Upper lobe of left lung (tissue), 6 donors: Measurements from ENCODE around the gene TNFSF13. TPM values are rescaled to one million over a fixed set of nuclear protein-coding genes. Genes with fewer than 3 reads are reported as not detected.

Experiments used
- ATAC-seq, 2 donors: fragments of 200-7000 bp; cut with Tn5 transposase; one replicate each; pipeline ENCODE4 v1.9.1; 2022; ENCODE audit warnings: mild to moderate bottlenecking in 2 of 2, moderate library complexity in 2 of 2; ENCODE audit not compliant: low FRiP score in 2 of 2
- DNase-seq, 2 donors: peaks; one replicate each; pipeline ENCODE4 v3.0.0-alpha.2; 2019 to 2020
- H3K27ac ChIP-seq, 4 donors: fragments of 200-600 bp; sonication (generic); one replicate each; pipeline ENCODE4 v1.5.1; 2016 to 2019
- H3K27me3 ChIP-seq, 4 donors: fragments of 200-600 bp; sonication (generic); one replicate each; pipeline ENCODE4 v1.5.1; 2017 to 2019
- H3K36me3 ChIP-seq, 4 donors: fragments of 200-600 bp; sonication (generic); one replicate each; pipeline ENCODE4 v1.5.1; 2016 to 2019
- H3K4me1 ChIP-seq, 4 donors: fragments of 200-600 bp; sonication (generic); one replicate each; pipeline ENCODE4 v1.5.1; 2018 to 2019
- H3K4me3 ChIP-seq, 4 donors: fragments of 200-600 bp; sonication (generic); one replicate each; pipeline ENCODE4 v1.5.1; 2017 to 2019; ENCODE audit warnings: mild to moderate bottlenecking in 2 of 4, moderate library complexity in 1 of 4
- H3K9me3 ChIP-seq, 4 donors: fragments of 200-600 bp; sonication (generic); one replicate each; pipeline ENCODE4 v1.5.1; 2018 to 2019
- CTCF ChIP-seq, 6 experiments: fragments of 450-650 bp in 4 of 6; fragments of 200-600 bp in 2 of 6; sonication (generic) in 2 of 6; IDR thresholded peaks; one replicate each; pipeline ENCODE4 v1.5.1; 2016 to 2019; ENCODE audit warnings: antibody characterized with exemption in 6 of 6
- EP300 ChIP-seq, 4 donors: sonication (generic); formaldehyde crosslinking; IDR thresholded peaks; one replicate each; pipeline ENCODE4 v1.5.1; 2017; ENCODE audit warnings: antibody characterized with exemption in 4 of 4, control low read depth in 2 of 4
- POLR2A ChIP-seq, 4 donors: fragments of 450-650 bp; IDR thresholded peaks; one replicate each; pipeline ENCODE4 v1.5.1; 2016 to 2017; ENCODE audit warnings: antibody characterized with exemption in 4 of 4, mild to moderate bottlenecking in 2 of 4
- POLR2AphosphoS5 ChIP-seq, 2 donors: sonication (generic); formaldehyde crosslinking; IDR thresholded peaks; one replicate each; pipeline ENCODE4 v1.5.1; 2017; ENCODE audit warnings: antibody characterized with exemption in 2 of 2
- WGBS, 2 donors: methylation state at CpG; one replicate each; pipeline ENCODE4 v1.1.5; 2017 to 2018; 5-methylcytosine and 5-hydroxymethylcytosine counted together
- total RNA-seq, 6 donors: library from RNA; depleted of rRNA in 4 of 6; stranded (reverse); fragments of >200 nt in 4 of 6; gene quantifications; one replicate each; pipeline versions ENCODE4 v1.1.0 to v1.2.1, GENCODE V29; 2016 to 2021
- donor health status: DM: no; HTN: no; CAD: no; lungs with moderate emphysema.
- donor health status: DM: no; HTN: yes; CAD: no; lungs with severe emphysema.

The TNFSF13 gene
- total RNA-seq, 6 donors from 2014 or later = 74.2 to 226 (median 129) TPM

- Histone ChIP-seq H3K27ac (peak overlapping the region; percentile 95 to 97 (median 96)), H3K36me3 (peaks cover 17 to 43% (median 39%) of the 10 kb centered on the region in 4 donors), H3K9me3 (no peaks in the 10 kb centered on the region), H3K4me3 (peak overlapping the region; percentile 67 to 95 (median 72)), H3K27me3 (no peaks in the 10 kb centered on the region), H3K4me1 (peaks cover 52 to 67% (median 61%) of the 10 kb centered on the region in 4 donors)
- WGBS, 2 donors = 1 to 2% methylated on average over 15 to 28 of the region's 28 CpGs
- DNase-seq (no peak), ATAC-seq (no peak)
- TF ChIP-seq POLR2AphosphoS5 (IDR thresholded peaks at IDR 0.05) (no peak), POLR2A (IDR thresholded peaks at IDR 0.05) (no peak), EP300 (IDR thresholded peaks at IDR 0.05) (no peak), CTCF (IDR thresholded peaks at IDR 0.05) (no peak)
Measured at GRCh38 chr17:7562208-7562605, 3.7 kb downstream of the TNFSF13 start.

GRCh38 chr17:7563115-7563869, 4.7 kb downstream of the TNFSF13 start:
- Histone ChIP-seq H3K9me3 (no peaks in the 10 kb centered on the region), H3K36me3 (peaks cover 17 to 48% (median 45%) of the 10 kb centered on the region in 4 donors), H3K4me3 (peak overlapping the region in 2 of 4 donors; percentile 69 to 95), H3K27ac (no peak overlapping the region), H3K27me3 (no peaks in the 10 kb centered on the region), H3K4me1 (peaks cover 44 to 57% (median 51%) of the 10 kb centered on the region in 4 donors)
- DNase-seq = peak in 1 of 2 donors; percentile 82
- TF ChIP-seq POLR2AphosphoS5 (IDR thresholded peaks at IDR 0.05) = no peak
- TF ChIP-seq EP300 (IDR thresholded peaks at IDR 0.05) = no peak
- no peak for TF ChIP-seq POLR2A (IDR thresholded peaks at IDR 0.05)
- TF ChIP-seq CTCF (IDR thresholded peaks at IDR 0.05) = no peak
- WGBS, 2 donors = 84 to 86% methylated on average over 19 to 30 of the region's 30 CpGs
- ATAC-seq = no peak

GRCh38 chr17:7569571-7569970, 11.0 kb downstream of the TNFSF13 start:
- Histone ChIP-seq H3K4me1 (peaks cover 12 to 17% (median 15%) of the 10 kb centered on the region in 4 donors), H3K36me3 (peaks cover 20 to 64% (median 58%) of the 10 kb centered on the region in 4 donors), H3K4me3 (no peak overlapping the region), H3K27me3 (no peaks in the 10 kb centered on the region), H3K27ac (no peak overlapping the region), H3K9me3 (no peaks in the 10 kb centered on the region)
- ATAC-seq (no peak), DNase-seq (no peak)
- 66 to 80% methylated on average over 5 of the region's 5 CpGs for WGBS, 2 donors
- TF ChIP-seq EP300 (IDR thresholded peaks at IDR 0.05) = no peak
- no peak for TF ChIP-seq CTCF (IDR thresholded peaks at IDR 0.05)
- TF ChIP-seq POLR2AphosphoS5 (IDR thresholded peaks at IDR 0.05) = no peak
- no peak for TF ChIP-seq POLR2A (IDR thresholded peaks at IDR 0.05)

- no peak overlapping the region for H3K4me3 ChIP-seq
- ATAC-seq = no peak
- TF ChIP-seq EP300 (IDR thresholded peaks at IDR 0.05) = no peak
- no peak for TF ChIP-seq POLR2A (IDR thresholded peaks at IDR 0.05)
- no peak for TF ChIP-seq CTCF (IDR thresholded peaks at IDR 0.05)
- no peak for TF ChIP-seq POLR2AphosphoS5 (IDR thresholded peaks at IDR 0.05)
- H3K27me3 ChIP-seq = no peaks in the 10 kb centered on the region
- H3K36me3 ChIP-seq = peaks cover 19 to 64% (median 58%) of the 10 kb centered on the region in 4 donors
- H3K4me1 ChIP-seq = peaks cover 19 to 25% (median 22%) of the 10 kb centered on the region in 4 donors
- no peak for DNase-seq
- 94% methylated on average over 10 of the region's 10 CpGs for WGBS, 2 donors
- no peak overlapping the region for H3K27ac ChIP-seq
- no peaks in the 10 kb centered on the region for H3K9me3 ChIP-seq
Measured at GRCh38 chr17:7570351-7570750, 11.8 kb downstream of the TNFSF13 start.

GRCh38 chr17:7572338-7572587, 13.7 kb downstream of the TNFSF13 start:
- Histone ChIP-seq H3K4me1 (peaks cover 31 to 40% (median 39%) of the 10 kb centered on the region in 4 donors), H3K27me3 (no peaks in the 10 kb centered on the region), H3K27ac (peak overlapping the region; percentile 88 to 100 (median 89)), H3K9me3 (no peaks in the 10 kb centered on the region), H3K36me3 (peaks cover 31 to 64% (median 58%) of the 10 kb centered on the region in 4 donors), H3K4me3 (peak overlapping the region; percentile 23 to 100 (median 53))
- ATAC-seq (no peak), DNase-seq (no peak)
- whole genome bisulfite sequencing, 2 donors = 1 to 4% methylated on average over 3 to 11 of the region's 11 CpGs
- TF ChIP-seq CTCF (IDR thresholded peaks at IDR 0.05) = no peak
- peak in 1 of 4 donors; percentile 73 for TF ChIP-seq EP300 (IDR thresholded peaks at IDR 0.05)
- TF ChIP-seq POLR2AphosphoS5 (IDR thresholded peaks at IDR 0.05) = peak in 1 of 2 donors; percentile 80
